ENCODE data around the gene PMM2. TPM values are rescaled to one million over a fixed set of nuclear protein-coding genes. Genes with fewer than 3 reads are reported as not detected.

Gene PMM2
- total and polyA plus RNA-seq, 9 of the 15 experiments (the other 6 are each of a cell fraction or from before 2014, with no cell fraction given), result 5.6 to 42.7 (median 25.9) TPM

GRCh38 chr16:8826278-8826879 is 28.7 kb downstream of the PMM2 start:
- intact Hi-C loops (cut with micrococcal nuclease) (no loop called here), in situ Hi-C loops (cut with MboI) (no loop called here)
- H3K4me2 ChIP-seq (ENCODE audit: insufficient read depth, low read length), result no peak overlapping the region
- ATAC-seq, result no peak
- H3K9me3 ChIP-seq (replicated peaks; ENCODE audit: control insufficient read depth, insufficient read depth, low read depth, low read length), result no peaks in the 10 kb centered on the region
- no peak overlapping the region for H2AFZ ChIP-seq (ENCODE audit: low read depth, low read length)
- WGBS (ENCODE audit: insufficient coverage, low coverage, missing lambda C conversion rate), result 95% methylated on average over 3 of the region's 3 CpGs
- POLR2A ChIA-PET, result interaction anchor here (0.7 to 1.7 kb wide), 5 partner anchors 10 to 249 kb away, joined by 3 to 7 read pairs (median 3); no protein-coding TSS in a partner anchor
- CTCF ChIA-PET (ENCODE audit: low intra/inter-chr PET ratio), result interaction anchor here (0.5 kb wide), 1 partner anchor 12 kb away, joined by 3 read pairs; no protein-coding TSS in a partner anchor
- H3K4me3 ChIP-seq, result no peak overlapping the region
- no peak overlapping the region for H3K27ac ChIP-seq (ENCODE audit: extremely low read depth, low read depth, low read length)
- FAIRE-seq, result no peak
- H3K79me2 ChIP-seq (ENCODE audit: control insufficient read depth, insufficient read depth, low read length), result no peaks in the 10 kb centered on the region
- peaks cover 78% of the 10 kb centered on the region; the same call in 2 of the 3 replicates for H3K36me3 ChIP-seq (ENCODE audit: control insufficient read depth, insufficient read depth, low read length)
- no peaks in the 10 kb centered on the region for H3K27me3 ChIP-seq (ENCODE audit: control insufficient read depth in 2 of 2, insufficient read depth in 2 of 2, low read length in 2 of 2)
- no peaks in the 10 kb centered on the region for H3K4me1 ChIP-seq (replicated peaks in 1 of 2; ENCODE audit: control insufficient read depth in 2 of 2, insufficient read depth in 2 of 2, low read length in 2 of 2)
- no peak for DNase-seq (ENCODE audit: extremely low read depth in 1 of 4, low spot score in 3 of 4)
- H4K20me1 ChIP-seq (replicated peaks; ENCODE audit: control insufficient read depth, insufficient read depth, low read length), result no peaks in the 10 kb centered on the region
- no peak overlapping the region for H3K9ac ChIP-seq (ENCODE audit: insufficient read depth in 1 of 2, low read depth in 2 of 2, low read length in 2 of 2)
- H3K9me1 ChIP-seq (ENCODE audit: control insufficient read depth, insufficient read depth, low read length), result no peaks in the 10 kb centered on the region
- no TSS peak for BruUV-seq (replicated peaks)
- TF ChIP-seq GTF2E2 (tag; IDR thresholded peaks at IDR 0.05) (no peak), BMI1 (IDR thresholded peaks at IDR 0.05; ENCODE audit: low read length) (no peak), MGA (IDR thresholded peaks at IDR 0.05) (no peak), ZFP36 (IDR thresholded peaks at IDR 0.05; ENCODE audit: low read depth, low read length, partially characterized antibody) (no peak), IFI16 (CRISPR knock-in tag; IDR thresholded peaks at IDR 0.05) (no peak), MBD2 (IDR thresholded peaks at IDR 0.05; ENCODE audit: borderline replicate concordance, low read depth) (no peak), TAF9B (IDR thresholded peaks at IDR 0.05; ENCODE audit: partially characterized antibody) (no peak), MYC (IDR thresholded peaks at IDR 0.05; ENCODE audit: low read depth, low read length) (no peak), MYC (CRISPR knock-in tag; IDR thresholded peaks at IDR 0.05; ENCODE audit: borderline replicate concordance, low read depth) (no peak), HINFP (tag; conservative IDR thresholded peaks at IDR 0.05; ENCODE audit: low read depth) (no peak)

All from K562 (cell line).